ENCODE data around the gene BCL6.

The BCL6 gene

DNA sequence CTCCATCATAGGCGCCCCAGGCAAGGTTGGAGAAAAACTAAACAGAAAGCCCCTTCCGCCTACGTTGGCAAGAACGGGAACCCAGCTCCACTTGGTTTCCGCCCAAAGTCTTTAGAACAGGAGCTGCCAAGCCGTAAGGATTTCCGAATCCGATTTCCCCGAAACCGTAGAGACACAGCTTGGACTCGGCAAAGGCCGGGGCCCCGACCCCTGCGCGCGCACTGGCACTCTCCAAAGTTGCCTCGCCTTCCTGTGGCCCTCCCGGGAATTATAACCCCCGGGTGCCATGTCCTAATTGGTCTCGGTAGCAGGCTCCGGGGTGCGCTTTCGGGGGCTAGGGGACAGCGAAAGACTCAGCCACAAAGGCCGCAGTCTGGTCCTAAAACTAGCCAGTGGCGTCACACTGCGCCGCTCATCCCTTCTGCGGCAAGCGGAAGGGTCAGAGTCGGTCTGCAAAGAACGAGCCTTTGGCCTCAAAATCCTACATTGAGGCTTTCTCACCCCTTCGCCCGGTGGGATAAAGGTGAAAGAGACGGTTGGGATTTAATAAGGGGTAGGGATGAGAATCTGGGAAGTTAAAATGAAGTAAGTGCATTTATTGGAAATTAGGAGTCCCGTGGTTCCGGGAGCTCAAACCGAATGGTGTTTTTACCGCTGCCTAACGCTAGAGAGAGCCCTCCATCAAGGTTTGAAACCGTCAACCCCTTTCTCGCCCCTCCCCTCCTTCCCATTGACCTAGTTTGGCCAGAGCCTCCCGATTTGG is 6.8 kb downstream of the BCL6 start:
- peak; percentile 49 for DNase-seq (ENCODE audit: low read depth)

DNA sequence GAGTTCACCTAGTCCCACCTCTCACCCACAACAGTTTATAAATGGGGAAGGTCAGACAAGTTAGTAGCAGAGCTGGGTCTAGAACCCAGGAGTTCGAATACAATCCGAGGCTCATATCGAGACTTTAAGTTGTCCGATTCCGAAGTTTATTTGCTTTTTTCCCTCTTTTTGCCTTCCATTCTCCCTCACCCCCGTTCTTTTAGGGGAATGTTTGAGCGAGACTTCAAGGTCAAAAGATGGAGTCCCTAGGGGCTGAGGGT is 7.3 kb downstream of the BCL6 start:
- no peak for DNase-seq (ENCODE audit: low read depth)

DNA sequence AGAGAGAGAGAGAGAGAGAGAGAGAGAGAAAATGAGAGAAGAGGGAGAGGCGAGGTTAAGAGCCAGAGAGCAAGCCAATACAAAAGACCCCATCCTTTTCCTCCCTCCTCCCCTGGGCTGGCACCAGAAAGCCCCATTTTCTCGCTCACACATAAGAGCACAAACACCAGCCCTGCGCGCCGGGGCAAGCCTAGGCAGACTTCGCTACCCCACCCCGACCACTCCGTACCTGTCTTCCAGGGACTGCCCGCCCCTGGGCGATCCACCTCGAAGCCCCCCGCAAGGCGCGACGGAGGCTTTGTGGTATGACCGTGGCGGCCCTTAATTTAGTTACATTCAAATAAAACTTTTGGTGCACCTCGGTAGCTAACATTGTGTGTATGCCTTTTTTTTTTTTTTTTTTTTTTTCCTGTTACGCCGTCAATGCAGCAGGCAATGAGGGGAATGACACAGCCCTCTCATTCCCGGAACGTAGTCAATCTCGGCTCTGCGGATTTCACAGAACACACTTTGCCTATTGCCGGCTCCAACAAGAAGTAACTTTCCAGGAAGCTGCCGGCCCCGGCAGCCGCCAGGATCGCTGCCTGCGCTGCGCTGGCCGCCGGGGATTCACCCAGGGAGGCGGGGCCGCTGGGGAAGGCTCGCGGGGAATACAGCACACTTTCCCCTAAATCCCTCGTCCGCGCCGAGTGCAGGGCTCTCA is 7.7 kb downstream of the BCL6 start:
- peak; percentile 25 for DNase-seq (ENCODE audit: low read depth)

DNA sequence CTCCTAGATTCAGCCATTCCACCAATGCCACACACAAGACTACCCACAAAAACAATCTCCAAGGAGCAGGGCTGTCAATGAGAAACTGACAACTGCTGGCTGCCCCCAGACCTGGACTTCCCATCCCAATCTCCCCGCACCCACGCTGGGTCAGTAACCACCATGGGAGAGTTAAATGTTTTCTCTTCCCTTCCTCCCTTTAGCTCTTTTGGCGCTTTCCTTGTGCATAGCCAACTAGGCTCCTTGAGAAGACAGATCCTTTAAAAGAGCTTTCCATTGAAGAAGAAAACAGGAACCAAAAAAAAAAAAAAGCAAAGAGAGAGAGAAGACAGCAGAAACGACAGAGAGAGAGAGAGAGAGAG is 8.3 kb downstream of the BCL6 start:
- DNase-seq (ENCODE audit: low read depth): no peak

DNA sequence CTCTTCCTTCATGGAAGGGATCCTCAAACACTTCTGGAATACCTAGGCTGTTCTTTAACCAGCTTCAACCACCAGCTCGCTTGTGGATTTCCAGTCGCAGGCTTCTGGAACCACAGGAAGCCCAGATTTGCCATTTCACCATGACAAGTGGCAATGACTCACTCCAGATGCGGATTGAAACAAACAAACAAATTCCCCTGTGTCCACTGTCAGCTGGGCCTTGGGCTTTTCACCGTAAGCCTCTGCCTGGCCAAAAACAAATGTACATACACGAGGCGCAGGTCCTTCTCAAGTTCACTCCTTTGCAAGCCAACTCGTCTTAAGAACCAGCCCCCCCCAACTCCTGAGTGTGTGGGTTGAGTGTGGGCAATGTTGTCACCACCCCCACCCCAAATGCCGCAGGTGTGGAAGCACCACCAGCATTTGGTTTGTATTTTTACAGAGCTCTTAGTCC is 8.8 kb downstream of the BCL6 start:
- no peak for DNase-seq (ENCODE audit: low read depth)

DNA sequence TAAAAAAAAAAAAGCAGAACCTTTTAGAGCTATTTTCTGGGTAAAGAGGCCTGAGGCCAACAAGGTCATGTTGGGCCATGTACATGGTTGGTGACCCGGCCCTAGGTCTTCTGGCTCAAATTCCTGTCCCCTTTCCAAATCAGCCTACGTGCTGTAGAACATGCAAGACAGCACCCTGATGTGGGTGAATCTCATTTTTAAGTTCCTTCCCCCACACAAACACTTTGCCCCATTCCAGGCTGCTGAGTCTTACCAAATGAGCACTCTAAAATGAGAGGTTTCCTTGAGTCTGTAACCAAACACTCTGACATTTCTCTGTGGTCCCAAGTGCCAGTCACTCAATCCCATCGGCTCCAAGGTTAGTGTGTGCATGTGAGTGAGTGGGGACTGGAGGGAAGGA is 9.4 kb downstream of the BCL6 start:
- DNase-seq (ENCODE audit: low read depth): no peak

DNA sequence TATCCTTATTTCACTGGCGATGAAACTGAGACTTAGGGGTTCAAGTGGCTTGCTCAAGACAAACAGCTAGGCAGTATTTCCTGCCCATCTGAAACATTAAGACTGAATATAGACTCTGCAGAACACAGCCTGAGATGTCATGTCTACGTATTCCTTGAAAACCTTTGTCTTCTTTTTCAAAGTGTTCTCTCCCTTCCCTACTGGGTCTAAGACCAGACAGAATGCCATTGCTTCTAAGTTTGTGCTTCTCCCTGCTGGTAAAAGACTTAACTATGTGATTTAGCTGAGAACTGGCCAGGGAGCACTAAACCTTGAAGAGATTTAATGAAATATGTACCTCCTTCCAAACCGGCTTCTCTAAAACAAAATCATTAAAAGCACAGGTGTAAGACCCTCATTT is 9.9 kb downstream of the BCL6 start:
- no peak for DNase-seq (ENCODE audit: low read depth)

DNA sequence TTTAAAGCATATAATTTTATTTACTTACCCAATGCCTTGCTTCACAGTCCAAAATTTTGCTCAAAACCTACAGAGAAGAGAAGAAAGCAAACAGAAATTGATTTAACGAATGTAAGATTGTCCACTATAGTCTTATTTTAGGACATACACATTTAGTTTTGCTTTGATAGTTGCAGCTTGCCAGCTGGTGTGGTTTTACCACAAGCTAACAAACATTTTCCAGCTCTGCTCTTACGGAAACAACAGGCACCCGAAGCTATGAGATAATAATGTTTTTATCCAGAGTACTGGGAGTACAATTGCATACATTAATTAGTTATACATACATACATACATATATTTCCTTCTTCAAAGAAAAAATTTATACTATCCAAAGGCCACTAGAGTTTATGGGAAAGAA is 10.4 kb downstream of the BCL6 start:
- no peak for DNase-seq (ENCODE audit: low read depth)

DNA sequence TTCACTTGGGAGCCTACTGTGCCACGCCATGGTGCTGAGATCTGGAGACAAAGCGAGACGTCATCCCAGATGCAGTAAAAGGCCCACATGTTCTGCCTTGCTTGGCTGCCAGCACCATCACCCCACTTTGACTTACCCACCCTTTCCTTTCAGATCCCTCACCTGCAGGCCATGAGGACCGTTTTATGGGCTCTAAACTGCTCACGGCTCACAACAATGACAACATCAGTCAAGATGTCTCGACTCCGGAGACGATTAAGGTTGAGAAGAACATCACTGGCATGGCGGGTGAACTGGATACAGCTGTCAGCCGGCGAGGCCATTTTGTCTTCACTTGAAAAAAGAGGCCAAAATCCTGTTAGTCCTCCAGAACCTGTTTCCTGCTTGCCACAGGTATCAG is 11.9 kb downstream of the BCL6 start:
- no peak for DNase-seq (ENCODE audit: low read depth)

DNA sequence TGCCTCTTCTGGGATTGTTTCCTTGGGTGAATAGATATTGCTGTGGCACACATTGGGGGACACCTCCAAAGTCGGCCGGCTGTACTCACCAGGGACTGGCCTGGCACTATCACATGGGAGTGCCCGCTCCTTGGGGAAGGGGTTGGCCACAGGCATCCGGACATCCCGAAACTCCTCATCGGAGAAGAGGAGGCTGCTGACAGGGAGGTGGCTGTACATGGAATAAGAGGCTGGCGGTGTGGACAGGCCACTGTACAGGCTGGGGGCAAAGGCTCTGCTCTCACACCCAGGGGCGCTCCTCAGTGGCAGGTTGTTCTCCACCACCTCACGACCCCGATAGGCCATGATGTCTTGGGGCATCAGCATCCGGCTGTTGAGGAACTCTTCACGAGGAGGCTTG is 15.7 kb downstream of the BCL6 start:
- DNase-seq (ENCODE audit: low read depth): no peak

DNA sequence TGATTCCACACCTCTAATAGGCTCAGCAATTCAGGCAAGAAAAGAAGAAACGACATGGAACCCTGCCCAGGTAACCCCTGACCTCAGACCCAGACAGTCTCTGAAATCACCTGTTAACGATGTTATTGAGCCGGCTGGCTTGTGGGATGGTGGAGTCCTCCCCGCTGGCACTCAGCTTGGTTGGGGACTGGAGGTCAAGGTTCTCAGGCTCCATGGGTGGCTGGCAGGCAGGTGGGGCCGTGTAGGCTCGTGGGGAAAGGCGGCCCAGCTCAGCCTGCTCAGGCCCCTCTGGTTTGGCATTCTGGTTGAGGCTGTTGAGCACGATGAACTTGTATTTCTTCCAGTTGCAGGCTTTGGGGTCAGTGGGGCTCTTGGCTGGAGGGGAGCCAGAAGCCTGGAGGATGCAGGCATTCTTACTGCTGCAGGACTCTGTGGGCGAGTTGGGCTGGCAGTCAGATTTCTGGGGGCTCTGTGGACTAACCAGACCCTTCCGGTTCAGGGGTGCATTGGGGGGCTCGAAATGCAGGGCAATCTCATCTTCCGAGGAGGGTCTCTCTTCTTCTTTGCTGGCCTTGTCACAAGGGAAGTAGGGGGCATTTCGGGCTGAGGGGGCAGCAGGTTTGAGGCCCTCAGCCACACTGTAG is 16.2 kb downstream of the BCL6 start:
- no peak for DNase-seq (ENCODE audit: low read depth)

DNA sequence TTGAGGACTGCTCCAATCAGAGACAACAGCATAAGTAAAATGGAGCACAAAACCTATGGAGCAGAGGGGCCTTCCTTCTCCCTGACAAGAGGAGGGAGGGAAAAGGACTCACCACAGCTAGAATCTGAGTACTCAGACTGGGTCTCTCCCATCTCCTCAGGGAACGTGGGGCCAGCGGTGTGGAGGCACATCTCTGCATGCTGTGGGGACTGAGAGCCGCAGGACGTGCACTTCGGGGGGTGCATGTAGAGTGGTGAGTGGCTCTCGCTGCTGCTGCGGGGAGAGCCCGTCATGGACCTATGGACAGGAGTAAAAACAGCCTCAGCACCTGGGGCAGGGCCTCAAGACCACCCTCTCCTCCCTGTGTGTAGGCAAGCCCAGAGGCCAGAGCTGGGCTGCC is 17.0 kb downstream of the BCL6 start:
- no peak for DNase-seq (ENCODE audit: low read depth)

DNA sequence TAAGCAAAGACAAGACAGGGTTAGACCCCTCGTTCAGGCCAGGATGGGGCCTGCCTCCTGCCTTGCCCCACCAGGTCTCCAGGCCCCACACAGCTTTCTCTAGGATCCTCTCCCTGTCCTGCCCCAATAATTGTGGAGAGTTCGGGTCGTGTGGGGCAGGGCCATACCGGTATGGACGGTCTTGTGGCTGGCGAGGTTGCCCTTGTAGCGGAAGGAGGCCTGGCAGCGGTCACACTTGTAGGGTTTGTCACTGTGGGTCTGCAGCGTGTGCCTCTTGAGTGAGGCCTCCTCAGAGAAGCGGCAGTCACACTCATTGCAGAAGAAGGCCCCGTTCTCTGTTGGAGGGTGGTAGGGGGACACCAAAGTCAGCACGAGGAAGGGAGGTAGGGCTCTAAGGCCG is 18.7 kb downstream of the BCL6 start:
- DNase-seq (ENCODE audit: low read depth): no peak

DNA sequence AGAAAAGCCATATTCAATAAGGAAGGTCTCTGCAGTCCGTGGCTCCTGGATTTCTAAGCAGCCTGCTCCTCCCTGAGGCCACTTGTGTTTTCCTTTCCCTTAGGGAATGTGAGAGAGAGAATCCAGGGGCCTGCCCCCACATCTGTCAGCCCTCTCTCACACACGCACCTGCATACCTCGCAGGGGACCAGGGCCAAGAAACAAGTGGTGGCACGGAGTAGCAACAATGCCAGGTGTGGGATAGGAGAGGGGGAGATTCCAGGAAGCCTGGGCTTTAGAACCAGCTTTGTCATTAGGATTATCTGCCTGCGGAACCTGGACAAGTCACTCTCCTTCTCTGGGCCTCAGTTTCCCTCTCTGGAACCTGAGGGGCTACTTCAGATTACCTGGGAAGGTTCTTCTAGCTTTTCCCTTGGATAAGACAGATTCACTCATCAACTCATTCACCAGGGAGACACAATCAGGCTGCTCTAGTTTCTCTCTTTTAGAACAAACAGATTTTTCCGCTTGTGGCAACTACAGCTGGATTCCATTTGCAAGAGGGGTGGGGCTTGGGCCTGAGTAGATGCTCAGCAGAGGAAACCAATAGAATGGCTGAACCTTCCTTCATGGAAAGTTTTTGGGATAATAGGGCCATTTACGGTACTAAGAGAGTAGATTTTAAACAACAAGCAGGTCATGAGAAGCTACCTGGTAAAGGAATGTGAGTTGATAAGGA is 19.5 kb downstream of the BCL6 start:
- DNase-seq (ENCODE audit: low read depth): no peak

DNA sequence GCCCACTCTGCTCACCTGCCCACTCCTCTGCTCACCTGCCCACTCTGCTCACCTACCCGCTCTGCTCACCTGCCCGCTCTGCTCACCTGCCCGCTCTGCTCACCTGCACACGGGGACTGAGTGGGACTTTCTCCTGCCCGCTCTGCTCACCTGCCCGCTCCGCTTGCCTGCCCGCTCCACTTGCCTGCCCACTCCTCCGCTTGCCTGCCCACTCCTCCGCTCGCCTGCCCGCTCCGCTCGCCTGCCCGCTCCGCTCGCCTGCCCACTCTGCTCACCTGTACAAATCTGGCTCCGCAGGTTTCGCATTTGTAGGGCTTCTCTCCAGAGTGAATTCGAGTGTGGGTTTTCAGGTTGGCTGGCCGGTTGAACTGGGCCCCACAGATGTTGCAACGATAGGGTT is 20.0 kb downstream of the BCL6 start:
- no peak for DNase-seq (ENCODE audit: low read depth)

DNA sequence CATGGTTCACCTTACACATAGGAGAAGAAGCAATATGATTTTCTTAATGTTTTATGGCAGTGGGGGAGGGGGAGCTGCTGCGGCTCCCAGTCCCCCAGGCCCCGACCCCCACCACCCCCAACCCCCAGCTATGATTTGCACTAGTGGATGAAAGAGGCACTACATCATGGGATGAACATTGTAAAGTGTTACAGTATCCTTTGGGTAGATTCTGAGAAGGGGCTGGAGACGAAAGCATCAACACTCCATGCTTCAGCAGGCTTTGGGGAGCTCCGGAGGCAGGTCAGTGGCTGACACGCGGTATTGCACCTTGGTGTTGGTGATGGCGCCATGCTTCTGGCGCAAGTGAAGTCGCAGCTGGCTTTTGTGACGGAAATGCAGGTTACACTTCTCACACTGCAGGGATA is 23.1 kb downstream of the BCL6 start:
- DNase-seq (ENCODE audit: low read depth): no peak

DNA sequence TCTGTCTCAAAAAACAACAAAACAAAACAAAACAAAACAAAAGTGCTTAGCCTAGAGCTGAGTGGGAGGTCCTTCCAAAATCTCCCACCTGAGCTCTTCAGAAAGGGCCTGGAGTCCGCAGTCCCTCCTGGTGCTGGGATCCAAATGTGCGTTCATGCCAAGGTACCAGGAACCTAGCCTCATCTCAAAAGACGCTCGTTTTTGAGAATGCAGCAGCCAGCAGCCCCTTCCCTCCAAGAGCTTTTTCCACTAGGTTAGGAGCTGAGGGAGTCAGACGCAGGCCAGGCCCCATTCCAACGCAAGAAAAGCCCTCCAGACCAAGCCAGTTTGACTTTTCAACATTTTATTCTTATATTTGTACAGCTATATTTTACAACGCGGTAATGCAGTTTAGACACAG is 24.2 kb downstream of the BCL6 start:
- DNase-seq (ENCODE audit: low read depth): no peak

DNA sequence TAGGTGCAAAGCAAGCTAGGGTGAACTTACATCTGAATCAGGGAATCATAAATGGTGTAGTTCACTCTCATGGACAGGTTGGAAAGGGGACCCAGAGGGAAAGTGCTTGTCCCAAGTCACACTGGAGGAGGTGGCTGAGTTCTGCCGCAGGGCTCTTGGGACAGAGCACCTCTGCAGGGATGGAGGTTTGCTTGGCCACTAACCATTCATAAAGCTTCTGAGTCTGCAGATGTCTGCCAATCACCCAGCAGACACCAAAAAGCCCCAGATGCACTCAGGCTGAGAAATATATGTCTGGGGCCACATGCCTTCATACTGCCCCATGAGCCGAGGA is 25.0 kb downstream of the BCL6 start:
- no peak for DNase-seq (ENCODE audit: low read depth)

DNA sequence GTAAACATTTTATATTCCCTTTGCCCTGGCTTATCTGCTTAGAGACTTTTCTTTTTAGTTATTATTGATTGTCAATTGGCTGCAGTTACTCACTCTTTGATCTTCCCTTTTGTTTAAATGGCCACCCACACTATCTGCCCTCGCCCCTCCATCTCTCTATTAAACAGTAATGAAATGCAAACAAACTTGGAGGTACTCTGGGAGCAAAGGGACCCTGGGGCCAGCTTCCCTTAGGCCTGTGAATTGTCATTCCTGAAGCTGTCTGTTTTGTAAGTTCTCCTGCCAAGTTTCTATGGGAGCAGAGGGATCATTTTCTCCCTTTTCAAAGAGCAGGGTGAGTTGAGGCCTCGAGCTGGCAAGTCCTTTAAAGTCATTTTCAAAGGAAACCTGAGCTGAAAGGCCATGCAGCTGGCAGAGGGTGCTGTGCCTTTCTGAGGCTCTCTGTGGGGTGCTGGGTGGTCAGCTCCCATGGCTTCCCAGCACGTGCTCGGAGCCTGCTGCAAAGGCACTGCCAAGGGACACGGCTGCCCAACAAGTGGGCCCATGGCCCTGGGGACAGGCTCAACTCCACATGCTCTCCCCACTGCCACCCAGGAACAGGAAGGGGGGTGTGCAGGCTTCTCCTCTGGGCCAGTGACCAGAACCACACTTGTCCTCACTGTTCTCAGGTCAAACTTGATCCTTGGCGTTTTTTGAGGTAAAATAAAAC is 25.5 kb downstream of the BCL6 start:
- no peak for DNase-seq (ENCODE audit: low read depth)

DNA sequence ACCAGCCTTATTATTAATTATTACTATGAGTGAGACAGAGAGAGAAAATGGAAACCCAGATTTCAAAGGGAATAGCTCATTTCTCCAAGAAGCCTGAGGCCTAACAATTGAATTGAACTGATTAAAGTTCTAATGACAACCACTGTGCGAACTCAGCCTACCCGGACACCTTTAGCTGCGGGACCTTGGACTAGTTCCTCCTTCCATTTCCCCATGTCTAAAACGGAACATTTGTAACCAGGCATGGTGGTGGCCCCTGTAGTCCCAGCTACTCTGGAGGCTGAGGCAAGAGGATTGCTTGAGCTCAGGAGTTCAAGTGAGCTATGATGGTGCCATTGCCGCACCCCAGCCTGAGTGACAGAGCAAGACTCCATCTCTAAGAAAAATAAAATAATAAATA is 26.5 kb downstream of the BCL6 start:
- no peak for DNase-seq (ENCODE audit: low read depth)

DNA sequence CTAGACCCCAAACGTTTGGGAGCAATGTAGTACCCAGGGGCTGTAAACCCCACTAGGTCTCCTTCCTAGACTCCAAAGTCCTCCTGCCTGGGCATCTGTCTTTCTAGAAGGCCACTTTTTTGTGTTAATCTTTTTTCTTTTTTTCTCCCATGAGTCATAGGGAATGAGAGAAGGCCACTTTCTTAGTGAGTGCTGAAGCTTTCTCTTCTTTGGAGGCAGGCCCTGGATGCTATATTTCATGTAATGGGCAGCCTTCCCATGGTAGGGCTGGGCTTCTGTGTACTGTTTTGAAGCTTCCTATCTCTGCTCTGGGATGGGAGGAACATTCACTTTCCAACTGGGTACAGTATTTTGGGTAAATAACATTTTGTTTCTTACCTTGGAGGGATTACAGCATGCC is 27.7 kb downstream of the BCL6 start:
- DNase-seq (ENCODE audit: low read depth): no peak

DNA sequence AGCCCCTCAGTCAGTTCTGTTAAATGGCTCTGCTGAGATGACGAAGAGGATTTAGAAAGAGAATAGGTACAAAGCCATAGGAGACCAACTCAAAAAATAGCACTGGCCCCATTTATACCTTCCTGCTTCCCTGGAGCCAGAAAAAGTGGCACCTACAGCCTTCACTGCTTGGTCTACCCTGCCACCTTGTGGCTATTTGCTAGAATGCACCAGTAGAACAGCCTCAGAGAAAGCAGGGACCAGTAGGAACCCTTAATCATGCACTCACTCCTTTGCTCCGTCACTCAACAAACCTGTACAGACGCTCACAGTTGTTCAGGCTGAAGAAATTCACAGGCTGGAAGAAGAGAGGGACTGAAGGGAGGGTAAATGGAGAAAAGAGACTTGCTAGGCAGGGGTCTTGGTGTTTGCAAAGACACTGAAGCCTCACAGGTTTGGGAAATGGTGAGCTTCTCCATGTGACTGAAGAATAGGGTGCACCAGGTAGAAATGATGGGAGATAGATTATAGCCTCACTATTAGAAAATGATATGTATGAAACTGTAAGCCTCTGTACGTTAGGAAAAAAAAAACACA is 30.8 kb downstream of the BCL6 start:
- peak; percentile 58 for DNase-seq (ENCODE audit: low read depth)
